ENCODE results near the gene IFNA8.
A peak's percentile ranks its signal among the peaks of the same experiment; 100 is the strongest.
"Not testable (repeated sequence)": the region's sequence is repeated elsewhere in the genome, so short reads cannot be mapped to it uniquely, and the experiment has no call there.

Gene IFNA8

DNA sequence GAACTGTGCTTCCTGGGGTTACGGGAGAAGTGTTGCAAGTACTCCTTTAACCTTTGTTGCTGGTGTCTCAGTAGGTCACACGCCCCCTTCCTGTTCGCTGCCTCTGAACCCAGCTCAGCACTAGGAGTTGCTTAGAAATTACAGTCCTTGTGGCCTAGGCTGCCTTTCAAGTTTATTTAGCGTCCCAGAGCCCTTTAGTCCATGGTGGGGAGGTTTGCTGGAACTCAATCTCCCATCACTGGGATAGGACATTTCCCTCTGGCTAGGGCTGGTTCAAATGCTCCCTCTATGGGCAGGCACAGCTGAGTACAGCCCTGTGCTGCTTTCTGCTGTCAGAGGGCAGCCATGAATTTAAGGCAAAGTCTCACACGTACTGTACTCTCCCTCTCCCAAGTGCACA is 4.7 kb downstream of the IFNA8 start:
- H3K9me3 ChIP-seq (replicated peaks in 1 of 11): no peaks in the 10 kb centered on the region

DNA sequence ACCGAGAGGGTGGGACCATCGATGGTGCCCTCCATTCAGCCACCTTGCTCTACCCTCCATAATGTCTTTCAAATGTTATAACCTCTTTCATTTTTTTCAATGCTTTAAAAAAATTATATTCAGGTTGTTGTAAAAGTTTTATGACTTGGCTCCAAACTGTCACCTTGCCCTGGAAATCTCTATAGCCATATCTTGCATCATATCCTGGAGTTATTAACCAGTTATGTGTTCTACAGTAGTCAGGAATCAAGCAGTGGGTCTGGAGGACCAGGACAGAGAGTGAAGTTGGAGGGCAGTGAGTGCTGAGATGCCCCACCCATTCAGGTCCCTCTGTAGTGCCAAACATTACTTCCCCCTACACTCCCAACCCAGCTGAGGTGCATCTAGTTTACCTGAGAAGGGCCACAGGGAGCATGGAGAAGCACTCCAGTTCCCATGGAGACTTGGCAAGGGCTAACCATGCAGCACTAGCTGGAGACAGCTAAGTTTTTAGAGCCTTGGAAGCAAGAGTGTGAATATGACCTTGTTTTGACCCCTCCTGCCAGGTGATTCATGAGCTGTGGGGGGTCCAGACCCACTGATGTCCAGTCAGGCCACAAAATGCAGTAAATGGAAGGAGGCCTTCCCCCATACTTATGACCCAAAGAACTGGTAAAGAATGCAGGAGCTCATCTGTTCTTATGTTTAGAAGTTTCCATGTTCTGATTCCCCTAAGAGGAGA is 5.5 kb downstream of the IFNA8 start:
- Histone ChIP-seq H3K9ac (no peak overlapping the region), H3K4me3 (no peak overlapping the region), H4K20me1 (peaks cover 0 to 20% (median 0%) of the 10 kb centered on the region in 11 experiments; a peak in 4 of 22 replicates), H3K27ac (no peak overlapping the region), H3K27me3 (peaks cover 0 to 88% (median 0%) of the 10 kb centered on the region in 11 experiments; a peak in 6 of 22 replicates), H3K4me2 (peak overlapping the region in 9 of 11 experiments; percentile 69 to 85 (median 81); a peak in 17 of 22 replicates), H3K4me1 (peaks cover 24 to 59% (median 43%) of the 10 kb centered on the region in 10 experiments), H3K36me3 (no peaks in the 10 kb centered on the region), H3K9me3 (replicated peaks in 1 of 11) (no peaks in the 10 kb centered on the region)
- no peak for TF ChIP-seq Cebpa-rat (IDR thresholded peaks at IDR 0.05)

More for the DNA sequence above, 4.7 kb downstream of the IFNA8 start:
- Histone ChIP-seq H3K4me1 (peaks cover 24 to 57% (median 44%) of the 10 kb centered on the region in 10 experiments), H4K20me1 (peaks cover 0 to 20% (median 0%) of the 10 kb centered on the region in 11 experiments; a peak in 4 of 22 replicates), H3K4me2 (peak overlapping the region; percentile 10 to 85 (median 79); a peak in 21 of 22 replicates), H3K27ac (no peak overlapping the region; a peak in 1 of 22 replicates), H3K27me3 (peaks cover 0 to 84% (median 0%) of the 10 kb centered on the region in 11 experiments; a peak in 6 of 22 replicates), H3K9ac (no peak overlapping the region), H3K36me3 (no peaks in the 10 kb centered on the region), H3K4me3 (no peak overlapping the region)
- no peak for TF ChIP-seq Cebpa-rat (IDR thresholded peaks at IDR 0.05)

- H3K27ac ChIP-seq: no peak overlapping the region
- H3K36me3 ChIP-seq: no peaks in the 10 kb centered on the region
- H3K4me3 ChIP-seq: no peak overlapping the region
- no peak overlapping the region for H3K9ac ChIP-seq
- no peak overlapping the region for H3K4me2 ChIP-seq
- H3K9me3 ChIP-seq (replicated peaks in 1 of 11): no peaks in the 10 kb centered on the region
- TF ChIP-seq Cebpa-rat (IDR thresholded peaks at IDR 0.05): no peak
- peaks cover 0 to 20% (median 0%) of the 10 kb centered on the region in 11 experiments; a peak in 4 of 22 replicates for H4K20me1 ChIP-seq
- peaks cover 25 to 67% (median 52%) of the 10 kb centered on the region in 10 experiments for H3K4me1 ChIP-seq
- H3K27me3 ChIP-seq: peaks cover 0 to 90% (median 0%) of the 10 kb centered on the region in 11 experiments; a peak in 5 of 22 replicates
These were observed 6.8 kb downstream of the IFNA8 start for GRCh38 chr9:21415493-21416267.

DNA sequence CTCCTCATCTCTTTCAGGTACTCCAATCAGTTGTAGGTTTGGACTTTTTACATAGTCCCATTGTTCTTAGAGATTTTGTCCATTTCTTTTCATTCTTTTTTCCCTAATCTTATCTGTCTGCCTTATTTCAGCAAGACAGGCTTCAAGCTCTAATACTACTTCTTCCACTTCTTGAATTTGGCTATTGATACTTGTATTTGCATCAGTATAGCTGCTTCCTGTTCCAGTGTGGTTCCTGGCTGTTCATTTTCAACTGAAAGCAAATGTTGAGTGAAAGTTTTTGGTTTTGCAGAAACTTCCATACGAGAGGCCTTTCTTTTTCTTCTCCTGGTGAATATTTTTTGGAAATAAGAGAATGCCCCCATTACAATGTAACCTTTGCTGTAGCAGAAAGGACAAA is 19.3 kb downstream of the IFNA8 start:
- H3K27me3 ChIP-seq: peaks cover 0 to 69% (median 0%) of the 10 kb centered on the region in 11 experiments; a peak in 4 of 22 replicates

DNA sequence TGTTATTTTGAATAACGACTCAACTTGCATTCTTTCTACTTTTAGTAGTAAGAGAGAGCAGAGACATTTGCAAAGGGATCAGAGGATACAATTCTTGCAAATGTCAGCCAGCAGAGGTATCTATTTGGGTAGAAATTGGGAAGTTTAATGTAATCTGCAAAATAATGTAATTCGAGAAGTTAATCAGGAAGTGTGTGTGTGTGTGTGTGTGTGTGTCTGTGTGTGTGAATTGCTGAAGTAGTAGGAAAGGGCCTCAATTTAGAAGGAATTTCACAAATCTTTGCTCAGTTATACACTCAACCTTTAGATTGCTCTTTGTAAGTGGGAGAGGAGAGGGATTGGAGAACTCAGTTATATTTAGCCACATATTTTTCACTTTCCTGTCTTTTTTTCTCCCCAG is 20.3 kb downstream of the IFNA8 start:
- Histone ChIP-seq H4K20me1 (no peaks in the 10 kb centered on the region), H3K27ac (no peak overlapping the region), H3K9ac (no peak overlapping the region), H3K27me3 (peaks cover 0 to 64% (median 0%) of the 10 kb centered on the region in 11 experiments; a peak in 4 of 22 replicates), H3K36me3 (no peaks in the 10 kb centered on the region), H3K4me2 (peak overlapping the region in 1 of 11 experiments; percentile 32; a peak in 3 of 22 replicates), H3K4me3 (no peak overlapping the region), H3K4me1 (peaks cover 0 to 11% (median 0%) of the 10 kb centered on the region in 10 experiments; a peak in 5 of 20 replicates), H3K9me3 (replicated peaks in 1 of 11) (peaks cover 0 to 6% (median 0%) of the 10 kb centered on the region in 11 experiments; a peak in 4 of 22 replicates)
- TF ChIP-seq Cebpa-rat (IDR thresholded peaks at IDR 0.05): no peak

More for the DNA sequence above, 19.3 kb downstream of the IFNA8 start:
- no peak overlapping the region for H3K4me3 ChIP-seq
- H3K4me1 ChIP-seq: peaks cover 0 to 11% (median 0%) of the 10 kb centered on the region in 10 experiments; a peak in 5 of 20 replicates
- no peaks in the 10 kb centered on the region for H3K36me3 ChIP-seq
- H3K9me3 ChIP-seq (replicated peaks in 1 of 11): peaks cover 0 to 10% (median 0%) of the 10 kb centered on the region in 11 experiments; a peak in 4 of 22 replicates
- TF ChIP-seq Cebpa-rat (IDR thresholded peaks at IDR 0.05): no peak
- no peaks in the 10 kb centered on the region for H4K20me1 ChIP-seq
- no peak overlapping the region for H3K27ac ChIP-seq
- no peak overlapping the region for H3K4me2 ChIP-seq
- H3K9ac ChIP-seq: no peak overlapping the region

DNA sequence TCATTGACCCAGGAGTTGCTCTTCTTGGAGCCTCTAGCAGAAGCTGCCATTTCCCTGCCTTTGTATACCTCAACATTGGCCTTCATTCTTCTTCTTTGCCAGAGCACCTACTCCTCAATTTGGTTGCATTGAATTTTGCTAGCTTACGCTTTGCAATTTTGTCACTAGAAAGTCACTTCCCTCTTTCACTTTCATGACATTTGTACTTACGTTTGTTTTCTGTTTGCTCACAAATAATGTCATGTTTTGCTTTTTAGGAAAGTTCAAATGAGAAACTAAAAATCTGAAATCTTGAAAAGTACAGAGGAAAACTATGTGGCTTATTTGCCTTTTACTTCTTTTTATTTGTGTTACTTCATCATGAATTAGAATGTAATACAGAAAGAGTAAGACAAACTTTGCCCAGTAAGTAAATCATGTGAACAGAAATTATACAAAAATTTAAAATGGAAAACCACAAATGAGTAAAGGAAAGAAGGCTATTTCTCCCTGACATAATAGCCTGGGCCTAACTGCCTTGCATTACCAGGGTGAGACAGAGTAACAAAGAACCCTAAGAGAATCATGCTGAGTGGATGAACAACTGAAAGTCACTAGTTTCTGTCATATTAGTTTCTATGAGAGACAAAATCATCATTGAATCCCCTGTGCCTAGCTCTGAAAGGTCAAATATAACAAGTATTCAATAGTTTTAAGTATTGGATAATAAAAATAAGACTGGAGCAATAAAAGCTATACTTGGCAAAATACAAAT is 23.9 kb downstream of the IFNA8 start:
- Histone ChIP-seq H4K20me1 (no peaks in the 10 kb centered on the region), H3K9ac (no peak overlapping the region), H3K27me3 (peaks cover 0 to 63% (median 0%) of the 10 kb centered on the region in 11 experiments; a peak in 4 of 22 replicates), H3K27ac (no peak overlapping the region), H3K9me3 (replicated peaks in 1 of 11) (no peaks in the 10 kb centered on the region), H3K4me1 (peaks cover 0 to 11% (median 0%) of the 10 kb centered on the region in 10 experiments; a peak in 5 of 20 replicates), H3K36me3 (no peaks in the 10 kb centered on the region), H3K4me2 (peak overlapping the region in 1 of 11 experiments; percentile 29; a peak in 2 of 22 replicates), H3K4me3 (no peak overlapping the region)
- TF ChIP-seq Cebpa-rat (IDR thresholded peaks at IDR 0.05): no peak

GRCh38 chr9:21434202-21435014 is 25.5 kb downstream of the IFNA8 start:
- Histone ChIP-seq H3K9ac (no peak overlapping the region), H3K4me1 (peaks cover 0 to 7% (median 0%) of the 10 kb centered on the region in 10 experiments; a peak in 5 of 20 replicates), H3K27me3 (peaks cover 0 to 54% (median 0%) of the 10 kb centered on the region in 11 experiments; a peak in 4 of 22 replicates), H3K27ac (no peak overlapping the region), H3K9me3 (replicated peaks in 1 of 11) (no peaks in the 10 kb centered on the region), H4K20me1 (no peaks in the 10 kb centered on the region), H3K4me3 (no peak overlapping the region), H3K36me3 (no peaks in the 10 kb centered on the region), H3K4me2 (no peak overlapping the region)
- no peak for TF ChIP-seq Cebpa-rat (IDR thresholded peaks at IDR 0.05)

- peaks cover 0 to 48% (median 0%) of the 10 kb centered on the region in 11 experiments; a peak in 4 of 22 replicates for H3K27me3 ChIP-seq
- H3K9ac ChIP-seq: not testable (repeated sequence)
These were observed 26.1 kb downstream of the IFNA8 start for GRCh38 chr9:21435015-21435383.

More at GRCh38 chr9:21435015-21435383, 26.1 kb downstream of the IFNA8 start:
- H3K4me2 ChIP-seq; H3K27ac ChIP-seq; H4K20me1 ChIP-seq; H3K4me1 ChIP-seq; H3K9me3 ChIP-seq (replicated peaks in 1 of 11); H3K36me3 ChIP-seq; H3K4me3 ChIP-seq: not testable (repeated sequence)

Data from BLaER1 treated with 17β-estradiol and CSF1 and Interleukin-3, amounts not matched to agents 10 nM and 100 nM (cell line).